HG02870 (cell line): ENCODE measurements around the gene WDFY3.
"Not testable (repeated sequence)": the region's sequence is repeated elsewhere in the genome, so short reads cannot be mapped to it uniquely, and the experiment has no call there.

ENCODE experiments used
- ATAC-seq: cut with Tn5 transposase; IDR thresholded peaks from one replicate; pipeline ENCODE4 v1.9.1; 2021; ENCODE audit warnings: mild to moderate bottlenecking, moderate library complexity; ENCODE audit not compliant: unreplicated experiment

WDFY3 gene

GRCh38 chr4:84862064-84862463, 104.4 kb downstream of the WDFY3 start:
- no peak for ATAC-seq

GRCh38 chr4:84857296-84857695, 109.2 kb downstream of the WDFY3 start:
- ATAC-seq = no peak

GRCh38 chr4:84856468-84857049, 109.9 kb downstream of the WDFY3 start:
- no peak for ATAC-seq

GRCh38 chr4:84855774-84856173, 110.7 kb downstream of the WDFY3 start:
- ATAC-seq = no peak

- no peak for ATAC-seq
Measured at GRCh38 chr4:84852081-84852480, 114.4 kb downstream of the WDFY3 start.

- ATAC-seq = no peak
Measured at GRCh38 chr4:84849051-84849640, 117.3 kb downstream of the WDFY3 start.

GRCh38 chr4:84848432-84848831, 118.1 kb downstream of the WDFY3 start:
- ATAC-seq = no peak

- ATAC-seq = no peak
Measured at GRCh38 chr4:84847978-84848377, 118.5 kb downstream of the WDFY3 start.

- no peak for ATAC-seq
Measured at GRCh38 chr4:84846985-84847384, 119.5 kb downstream of the WDFY3 start.

- no peak for ATAC-seq
Measured at GRCh38 chr4:84841435-84841834, 125.1 kb downstream of the WDFY3 start.

- no peak for ATAC-seq
Measured at GRCh38 chr4:84837751-84838150, 128.7 kb downstream of the WDFY3 start.

- ATAC-seq = not testable (repeated sequence)
Measured at GRCh38 chr4:84829633-84830032, 136.9 kb downstream of the WDFY3 start.

GRCh38 chr4:84826681-84827080, 139.8 kb downstream of the WDFY3 start:
- no peak for ATAC-seq

GRCh38 chr4:84825701-84826341, 140.7 kb downstream of the WDFY3 start:
- ATAC-seq = no peak

- no peak for ATAC-seq
Measured at GRCh38 chr4:84821064-84821463, 145.4 kb downstream of the WDFY3 start.

GRCh38 chr4:84814094-84814750, 152.3 kb downstream of the WDFY3 start:
- ATAC-seq = no peak

GRCh38 chr4:84809946-84810345, 156.5 kb downstream of the WDFY3 start:
- no peak for ATAC-seq

- ATAC-seq = no peak
Measured at GRCh38 chr4:84808332-84808731, 158.2 kb downstream of the WDFY3 start.

- not testable (repeated sequence) for ATAC-seq
Measured at GRCh38 chr4:84806541-84806940, 159.9 kb downstream of the WDFY3 start.

GRCh38 chr4:84804136-84804535, 162.4 kb downstream of the WDFY3 start:
- ATAC-seq = no peak

- ATAC-seq = no peak
Measured at GRCh38 chr4:84803720-84804119, 162.8 kb downstream of the WDFY3 start.

- ATAC-seq = no peak
Measured at GRCh38 chr4:84803116-84803515, 163.4 kb downstream of the WDFY3 start.
